ENCODE data around the gene CACNB2.

GRCh38 chr10:18490755-18491154 is 350.5 kb downstream of the CACNB2 start:
- no peak for TF ChIP-seq CTCF (IDR thresholded peaks at IDR 0.05; ENCODE audit: poor library complexity)
- no peak for TF ChIP-seq EZH2 (IDR thresholded peaks at IDR 0.05; ENCODE audit: borderline replicate concordance)

Data from hepatocyte (in vitro differentiated cells).